ENCODE results near the gene ADGRE3.
"Not testable (repeated sequence)": the region's sequence is repeated elsewhere in the genome, so short reads cannot be mapped to it uniquely, and the experiment has no call there.

The ADGRE3 gene

GRCh38 chr19:14603990-14604387 is 70.7 kb downstream of the ADGRE3 start:
- no peak overlapping the region for H3K27ac ChIP-seq (ENCODE audit: low read depth, low read length)
- H3K27me3 ChIP-seq (ENCODE audit: control insufficient read depth, insufficient read depth, low read length), result peaks cover 3% of the 10 kb centered on the region; the same call in 1 of the 2 replicates
- peaks cover 4% of the 10 kb centered on the region; the same call in 1 of the 2 replicates for H3K9me3 ChIP-seq (ENCODE audit: control insufficient read depth, insufficient read depth, low read depth, low read length)
- H3K36me3 ChIP-seq (ENCODE audit: control insufficient read depth, insufficient read depth, low read length), result no peaks in the 10 kb centered on the region
- no peak overlapping the region for H3K9ac ChIP-seq (ENCODE audit: low read length)
- H3K4me1 ChIP-seq (ENCODE audit: control insufficient read depth, insufficient read depth, low read length), result no peaks in the 10 kb centered on the region
- no peak overlapping the region for H3K4me3 ChIP-seq (ENCODE audit: low read depth, low read length)

GRCh38 chr19:14599548-14600147 is 75.0 kb downstream of the ADGRE3 start:
- no peaks in the 10 kb centered on the region for H3K4me1 ChIP-seq (ENCODE audit: control insufficient read depth, insufficient read depth, low read length)
- H3K27me3 ChIP-seq (ENCODE audit: control insufficient read depth, insufficient read depth, low read length), result peaks cover 3% of the 10 kb centered on the region; the same call in 1 of the 2 replicates
- peaks cover 12% of the 10 kb centered on the region; the same call in 1 of the 2 replicates for H3K9me3 ChIP-seq (ENCODE audit: control insufficient read depth, insufficient read depth, low read depth, low read length)
- H3K9ac ChIP-seq (ENCODE audit: low read length), result no peak overlapping the region
- H3K36me3 ChIP-seq (ENCODE audit: control insufficient read depth, insufficient read depth, low read length), result no peaks in the 10 kb centered on the region
- no peak overlapping the region for H3K27ac ChIP-seq (ENCODE audit: low read depth, low read length)
- H3K4me3 ChIP-seq (ENCODE audit: low read depth, low read length), result no peak overlapping the region

- Histone ChIP-seq H3K36me3 (ENCODE audit: control insufficient read depth, insufficient read depth, low read length) (no peaks in the 10 kb centered on the region), H3K27ac (ENCODE audit: low read depth, low read length) (no peak overlapping the region), H3K4me3 (ENCODE audit: low read depth, low read length) (no peak overlapping the region), H3K9me3 (ENCODE audit: control insufficient read depth, insufficient read depth, low read depth, low read length) (peaks cover 8% of the 10 kb centered on the region; the same call in 1 of the 2 replicates), H3K9ac (ENCODE audit: low read length) (no peak overlapping the region), H3K27me3 (ENCODE audit: control insufficient read depth, insufficient read depth, low read length) (peaks cover 3% of the 10 kb centered on the region; the same call in 1 of the 2 replicates), H3K4me1 (ENCODE audit: control insufficient read depth, insufficient read depth, low read length) (no peaks in the 10 kb centered on the region)
Measured at GRCh38 chr19:14595558-14595957, 79.1 kb downstream of the ADGRE3 start.

- not testable (repeated sequence) for H3K27ac ChIP-seq (ENCODE audit: low read depth, low read length); H3K36me3 ChIP-seq (ENCODE audit: control insufficient read depth, insufficient read depth, low read length); H3K9ac ChIP-seq (ENCODE audit: low read length); H3K27me3 ChIP-seq (ENCODE audit: control insufficient read depth, insufficient read depth, low read length); H3K9me3 ChIP-seq (ENCODE audit: control insufficient read depth, insufficient read depth, low read depth, low read length); H3K4me1 ChIP-seq (ENCODE audit: control insufficient read depth, insufficient read depth, low read length); H3K4me3 ChIP-seq (ENCODE audit: low read depth, low read length)
Measured at GRCh38 chr19:14589433-14589832, 85.2 kb downstream of the ADGRE3 start.

- H3K4me1 ChIP-seq (ENCODE audit: control insufficient read depth, insufficient read depth, low read length); H3K9me3 ChIP-seq (ENCODE audit: control insufficient read depth, insufficient read depth, low read depth, low read length): not testable (repeated sequence)
Measured at GRCh38 chr19:14585187-14585586, 89.5 kb downstream of the ADGRE3 start.

GRCh38 chr19:14584372-14584771 is 90.3 kb downstream of the ADGRE3 start:
- H3K27me3 ChIP-seq (ENCODE audit: control insufficient read depth, insufficient read depth, low read length); H3K9me3 ChIP-seq (ENCODE audit: control insufficient read depth, insufficient read depth, low read depth, low read length); H3K9ac ChIP-seq (ENCODE audit: low read length); H3K4me1 ChIP-seq (ENCODE audit: control insufficient read depth, insufficient read depth, low read length); H3K4me3 ChIP-seq (ENCODE audit: low read depth, low read length); H3K36me3 ChIP-seq (ENCODE audit: control insufficient read depth, insufficient read depth, low read length); H3K27ac ChIP-seq (ENCODE audit: low read depth, low read length): not testable (repeated sequence)

More at GRCh38 chr19:14585187-14585586, 89.5 kb downstream of the ADGRE3 start:
- not testable (repeated sequence) for H3K36me3 ChIP-seq (ENCODE audit: control insufficient read depth, insufficient read depth, low read length); H3K9ac ChIP-seq (ENCODE audit: low read length); H3K4me3 ChIP-seq (ENCODE audit: low read depth, low read length); H3K27ac ChIP-seq (ENCODE audit: low read depth, low read length); H3K27me3 ChIP-seq (ENCODE audit: control insufficient read depth, insufficient read depth, low read length)

GRCh38 chr19:14582894-14583340 is 91.7 kb downstream of the ADGRE3 start, which contains the start of gene CLEC17A:
Gene CLEC17A (plus strand): TSS chr19:14583084. CDS start chr19:14583161, 77 bp downstream.
- H3K9ac ChIP-seq (ENCODE audit: low read length), result no peak within 1 kb of the TSS
- no peak within 1 kb of the TSS for H3K27ac ChIP-seq (ENCODE audit: low read depth, low read length)
- no peaks in the 10 kb centered on the region for H3K9me3 ChIP-seq (ENCODE audit: control insufficient read depth, insufficient read depth, low read depth, low read length)
- H3K36me3 ChIP-seq (ENCODE audit: control insufficient read depth, insufficient read depth, low read length), result no peaks in the 10 kb centered on the region
- H3K27me3 ChIP-seq (ENCODE audit: control insufficient read depth, insufficient read depth, low read length), result no peaks in the 10 kb centered on the region
- H3K4me3 ChIP-seq (ENCODE audit: low read depth, low read length), result no peak within 1 kb of the TSS
- H3K4me1 ChIP-seq (ENCODE audit: control insufficient read depth, insufficient read depth, low read length), result no peaks in the 10 kb centered on the region; the same call in 1 of the 2 replicates

GRCh38 chr19:14580623-14581237 is 93.9 kb downstream of the ADGRE3 start:
- H3K4me3 ChIP-seq (ENCODE audit: low read depth, low read length), result no peak overlapping the region
- H3K9ac ChIP-seq (ENCODE audit: low read length), result no peak overlapping the region
- no peaks in the 10 kb centered on the region for H3K27me3 ChIP-seq (ENCODE audit: control insufficient read depth, insufficient read depth, low read length)
- no peaks in the 10 kb centered on the region for H3K36me3 ChIP-seq (ENCODE audit: control insufficient read depth, insufficient read depth, low read length)
- no peaks in the 10 kb centered on the region; the same call in 1 of the 2 replicates for H3K4me1 ChIP-seq (ENCODE audit: control insufficient read depth, insufficient read depth, low read length)
- no peaks in the 10 kb centered on the region for H3K9me3 ChIP-seq (ENCODE audit: control insufficient read depth, insufficient read depth, low read depth, low read length)
- H3K27ac ChIP-seq (ENCODE audit: low read depth, low read length), result no peak overlapping the region

- H3K4me1 ChIP-seq (ENCODE audit: control insufficient read depth, insufficient read depth, low read length), result peaks cover 2% of the 10 kb centered on the region
- no peak overlapping the region for H3K9ac ChIP-seq (ENCODE audit: low read length)
- no peak overlapping the region for H3K4me3 ChIP-seq (ENCODE audit: low read depth, low read length)
- no peaks in the 10 kb centered on the region for H3K36me3 ChIP-seq (ENCODE audit: control insufficient read depth, insufficient read depth, low read length)
- H3K27ac ChIP-seq (ENCODE audit: low read depth, low read length), result no peak overlapping the region
- H3K27me3 ChIP-seq (ENCODE audit: control insufficient read depth, insufficient read depth, low read length), result no peaks in the 10 kb centered on the region
- no peaks in the 10 kb centered on the region for H3K9me3 ChIP-seq (ENCODE audit: control insufficient read depth, insufficient read depth, low read depth, low read length)
Measured at GRCh38 chr19:14577885-14578427, 96.7 kb downstream of the ADGRE3 start.

- Histone ChIP-seq H3K27me3 (ENCODE audit: control insufficient read depth, insufficient read depth, low read length) (no peaks in the 10 kb centered on the region), H3K9ac (ENCODE audit: low read length) (no peak overlapping the region), H3K9me3 (ENCODE audit: control insufficient read depth, insufficient read depth, low read depth, low read length) (no peaks in the 10 kb centered on the region), H3K4me3 (ENCODE audit: low read depth, low read length) (no peak overlapping the region), H3K36me3 (ENCODE audit: control insufficient read depth, insufficient read depth, low read length) (no peaks in the 10 kb centered on the region), H3K4me1 (ENCODE audit: control insufficient read depth, insufficient read depth, low read length) (peaks cover 2% of the 10 kb centered on the region; the same call in 1 of the 2 replicates), H3K27ac (ENCODE audit: low read depth, low read length) (no peak overlapping the region)
Measured at GRCh38 chr19:14577264-14577663, 97.4 kb downstream of the ADGRE3 start.

GRCh38 chr19:14576363-14576762 is 98.3 kb downstream of the ADGRE3 start:
- Histone ChIP-seq H3K36me3 (ENCODE audit: control insufficient read depth, insufficient read depth, low read length) (no peaks in the 10 kb centered on the region), H3K9me3 (ENCODE audit: control insufficient read depth, insufficient read depth, low read depth, low read length) (no peaks in the 10 kb centered on the region), H3K27ac (ENCODE audit: low read depth, low read length) (no peak overlapping the region), H3K27me3 (ENCODE audit: control insufficient read depth, insufficient read depth, low read length) (no peaks in the 10 kb centered on the region), H3K4me1 (ENCODE audit: control insufficient read depth, insufficient read depth, low read length) (peaks cover 2% of the 10 kb centered on the region; the same call in 1 of the 2 replicates), H3K9ac (ENCODE audit: low read length) (no peak overlapping the region), H3K4me3 (ENCODE audit: low read depth, low read length) (no peak overlapping the region)

Data from HUES6 (cell line).